Endothelial cell of umbilical vein (primary cell): ENCODE measurements around the gene MIF4GD. TPM values are rescaled to one million over a fixed set of nuclear protein-coding genes. Genes with fewer than 3 reads are reported as not detected.
"Not testable (repeated sequence)": the region's sequence is repeated elsewhere in the genome, so short reads cannot be mapped to it uniquely, and the experiment has no call there.

Experiments
- BruUV-seq: library from RNA; stranded (reverse); fragments of 400-500 nt; replicated peaks from 2 replicates; lab custom pipeline; 2021; lab: Mats Ljungman, UMichigan
- CTCF ChIA-PET: fragments of 300-600, 350-600 bp; sonication (Branson Sonifier 250); formaldehyde crosslinking; loops from one replicate; lab custom pipeline; 2021; ENCODE audit warnings: antibody characterized with exemption, inconsistent platforms; lab: Charles Lee
- POLR2A ChIA-PET: fragments of 300-600, 350-600 bp; sonication (Branson Sonifier 250); formaldehyde crosslinking; loops from one replicate; lab custom pipeline; 2021; ENCODE audit warnings: antibody characterized with exemption, inconsistent platforms; lab: Charles Lee
- DNase-seq: peaks from one replicate; pipeline ENCODE4 v3.0.0-alpha.2; 2011; ENCODE audit warnings: low read depth, low spot score
- FAIRE-seq: peaks from 2 replicates; lab custom pipeline; 2011; peaks lifted over from hg19 to GRCh38; lab: Jason Lieb, UNC
- H2AFZ ChIP-seq: 2 replicates; pipeline ENCODE4 v1.6.0; 2012; ENCODE audit warnings: low read depth, low read length, control low read depth, inconsistent platforms
- H3K27ac ChIP-seq: 2 replicates; pipeline ENCODE4 v1.5.1; 2011; ENCODE audit warnings: low read depth, mild to moderate bottlenecking, control low read depth, low read length, moderate library complexity; ENCODE audit not compliant: insufficient read depth
- H3K27me3 ChIP-seq, 2 experiments: 2 replicates each; pipeline versions ENCODE4 v1.6.0 to v1.6.1; 2011; ENCODE audit warnings: low read length in 2 of 2, mixed read lengths in 1 of 2; ENCODE audit not compliant: control insufficient read depth in 2 of 2, insufficient read depth in 2 of 2
- H3K36me3 ChIP-seq, 2 experiments: 2 replicates in 1 of 2; 3 replicates in 1 of 2; pipeline ENCODE4 v1.5.1; 2011; ENCODE audit warnings: low read length in 2 of 2, mild to moderate bottlenecking in 1 of 2, moderate library complexity in 1 of 2; ENCODE audit not compliant: control insufficient read depth in 2 of 2, insufficient read depth in 2 of 2; ENCODE audit errors: extremely low read depth in 1 of 2
- H3K4me1 ChIP-seq: 3 replicates; pipeline ENCODE4 v1.5.1; 2011; ENCODE audit warnings: mild to moderate bottlenecking, low read length; ENCODE audit not compliant: control insufficient read depth, insufficient read depth; ENCODE audit errors: extremely low read depth
- H3K4me2 ChIP-seq: 2 replicates; pipeline ENCODE4 v1.6.1; 2011; ENCODE audit warnings: low read length, control low read depth, mixed read lengths; ENCODE audit not compliant: insufficient read depth
- H3K4me3 ChIP-seq, 3 experiments: fragments of 200-600 bp in 1 of 3; sonication (generic), shearing (Covaris generic) in 1 of 3; replicated peaks in 1 of 3; 2 replicates each; pipeline ENCODE4 v1.5.1; 2011 to 2016; ENCODE audit warnings: control low read depth in 3 of 3, low read length in 3 of 3, mild to moderate bottlenecking in 2 of 3, inconsistent platforms in 1 of 3, low read depth in 1 of 3, moderate library complexity in 1 of 3; ENCODE audit not compliant: insufficient read depth in 1 of 3
- H3K79me2 ChIP-seq: 2 replicates; pipeline ENCODE4 v1.6.0; 2012; ENCODE audit warnings: low read length, inconsistent platforms; ENCODE audit not compliant: control insufficient read depth, insufficient read depth
- H3K9ac ChIP-seq: replicated peaks from 2 replicates; pipeline ENCODE3; 2011; ENCODE audit warnings: low read length, control low read depth; ENCODE audit not compliant: insufficient read depth; ENCODE audit errors: extremely low read depth
- H3K9me1 ChIP-seq: replicated peaks from 3 replicates; pipeline ENCODE4 v1.6.0; 2011; ENCODE audit warnings: mild to moderate bottlenecking, low read length; ENCODE audit not compliant: control insufficient read depth, insufficient read depth; ENCODE audit errors: extremely low read depth
- H3K9me3 ChIP-seq: replicated peaks from 2 replicates; pipeline ENCODE4 v1.5.1; 2012; ENCODE audit warnings: low read length, inconsistent platforms; ENCODE audit not compliant: control insufficient read depth, insufficient read depth
- H4K20me1 ChIP-seq: replicated peaks from 2 replicates; pipeline ENCODE3; 2011; ENCODE audit warnings: mild to moderate bottlenecking, low read length; ENCODE audit not compliant: control insufficient read depth, insufficient read depth; ENCODE audit errors: extremely low read depth
- CTCF ChIP-seq, 2 donors: IDR thresholded peaks; 1 replicate in 1 of 2; 2 replicates in 1 of 2; pipeline ENCODE4 v1.5.1; 2011; ENCODE audit warnings: low read length in 2 of 2, mild to moderate bottlenecking in 2 of 2, moderate library complexity in 2 of 2, control low read depth in 1 of 2, inconsistent platforms in 1 of 2, low read depth in 1 of 2; ENCODE audit not compliant: insufficient read depth in 1 of 2; ENCODE audit errors: extremely low read depth in 1 of 2
- FOS ChIP-seq: IDR thresholded peaks from 2 replicates; pipeline ENCODE4 v1.6.1; 2011; ENCODE audit warnings: mild to moderate bottlenecking, low read length, moderate library complexity, borderline replicate concordance; ENCODE audit not compliant: insufficient read depth
- JUN ChIP-seq: IDR thresholded peaks from 2 replicates; pipeline ENCODE4 v1.6.1; 2011; ENCODE audit warnings: borderline replicate concordance, low read depth; ENCODE audit not compliant: insufficient read length, insufficient read depth
- MAX ChIP-seq: IDR thresholded peaks from 2 replicates; pipeline ENCODE4 v1.6.1; 2011; ENCODE audit not compliant: insufficient read depth, insufficient read length
- dilution Hi-C: fragments of 300-500 bp; cut with MboI; formaldehyde crosslinking; loops from one replicate; pipeline ENCODE4 v1.15.0; 2019; ENCODE audit warnings: low sequenced_read_pairs; ENCODE audit not compliant: extremely low pct_ligation_motif_present
- intact Hi-C: fragments of 100-400 bp; cut with micrococcal nuclease; formaldehyde crosslinking; loops from one replicate; pipeline ENCODE4 v1.10.0; 2022
- polyA plus RNA-seq, 4 experiments: library from polyadenylated mRNA; depleted of rRNA in 3 of 4; stranded (reverse) in 3 of 4; unstranded in 1 of 4; fragments of >200 nt; gene quantifications; 2 replicates each; pipeline versions ENCODE4 v1.2.1 to v1.2.3, GENCODE V29; 2011 to 2012; ENCODE audit warnings: missing spikeins in 1 of 4
- total RNA-seq: library from RNA; stranded (reverse); gene quantifications from 2 replicates; pipeline ENCODE4 v1.2.3, GENCODE V29; 2021

MIF4GD gene
- total and polyA plus RNA-seq, 2 donors (not counting 3 experiments of a cell fraction or from before 2014, with no cell fraction given): 12.4 to 35.7 TPM

- intact Hi-C loops: loop anchor here (1.0 kb wide), 1 partner anchor 20 kb away; no protein-coding TSS in a partner anchor
- CTCF ChIA-PET: interaction anchor here (0.8 to 4.5 kb wide), 8 partner anchors 10 to 299 kb away, joined by 3 to 80 read pairs (median 10); partner anchors contain the start of genes MIF4GD and SLC25A19
- TF ChIP-seq FOS: no peak
- no peak for TF ChIP-seq MAX
- TF ChIP-seq CTCF (IDR thresholded peaks at IDR 0.05; ENCODE audit: extremely low read depth in 1 of 2, insufficient read depth in 1 of 2, low read depth in 1 of 2, low read length in 2 of 2): peak in 1 of 2 donors; percentile 21
- TF ChIP-seq JUN: no peak
Measured at GRCh38 chr17:75260641-75261335, 10.2 kb downstream of the MIF4GD start.

GRCh38 chr17:75257228-75257627 lies 13.8 kb downstream of the MIF4GD start:
- H3K4me1 ChIP-seq, H2AFZ ChIP-seq, intact Hi-C loops, DNase-seq, H3K9me1 ChIP-seq, H3K27me3 ChIP-seq, H3K4me3 ChIP-seq, BruUV-seq, POLR2A ChIA-PET, H3K9ac ChIP-seq, H4K20me1 ChIP-seq, H3K27ac ChIP-seq, CTCF ChIA-PET, H3K36me3 ChIP-seq, H3K9me3 ChIP-seq, FAIRE-seq, dilution Hi-C loops, H3K4me2 ChIP-seq: not testable (repeated sequence)
- peaks cover 41% of the 10 kb centered on the region for H3K79me2 ChIP-seq

More at GRCh38 chr17:75260641-75261335, 10.2 kb downstream of the MIF4GD start:
- dilution Hi-C loops: no loop called here
- TSS peak; percentile 66 for BruUV-seq
- H2AFZ ChIP-seq: peak overlapping the region; percentile 68
- H4K20me1 ChIP-seq: no peaks in the 10 kb centered on the region
- no peaks in the 10 kb centered on the region for H3K27me3 ChIP-seq
- peak; percentile 67 for FAIRE-seq
- H3K79me2 ChIP-seq: peaks cover 47% of the 10 kb centered on the region
- no peak for DNase-seq
- H3K4me3 ChIP-seq: peak overlapping the region; percentile 64 to 92 (median 76)
- peaks cover 0 to 8% of the 10 kb centered on the region in 2 experiments for H3K36me3 ChIP-seq
- POLR2A ChIA-PET: interaction anchor here (0.5 to 3.2 kb wide), 5 partner anchors 10 to 31 kb away, joined by 5 to 23 read pairs (median 5); partner anchors contain the start of genes MIF4GD and SLC25A19
- peaks cover 20% of the 10 kb centered on the region for H3K4me1 ChIP-seq
- H3K27ac ChIP-seq: peak overlapping the region; percentile 97
- no peaks in the 10 kb centered on the region for H3K9me3 ChIP-seq
- peak overlapping the region; percentile 88 for H3K4me2 ChIP-seq
- H3K9me1 ChIP-seq: no peaks in the 10 kb centered on the region
- H3K9ac ChIP-seq: peak overlapping the region; percentile 99

- BruUV-seq, H4K20me1 ChIP-seq, H3K9me3 ChIP-seq, H3K27me3 ChIP-seq, H3K9ac ChIP-seq, H3K4me3 ChIP-seq, H2AFZ ChIP-seq, H3K36me3 ChIP-seq, intact Hi-C loops, H3K27ac ChIP-seq, dilution Hi-C loops, CTCF ChIA-PET, POLR2A ChIA-PET, FAIRE-seq, H3K9me1 ChIP-seq, H3K4me2 ChIP-seq, H3K4me1 ChIP-seq, DNase-seq: not testable (repeated sequence)
- H3K79me2 ChIP-seq: peaks cover 48% of the 10 kb centered on the region
Measured at GRCh38 chr17:75255954-75256698, 14.9 kb downstream of the MIF4GD start.
